HFF-Myc (cell line): Measurements from ENCODE around the gene FAM169A.
"Not testable (repeated sequence)": the region's sequence is repeated elsewhere in the genome, so short reads cannot be mapped to it uniquely, and the experiment has no call there.

Experiments used
- DNase-seq: peaks from one replicate; pipeline ENCODE4 v3.0.0-alpha.2; 2011; ENCODE audit warnings: low read depth; ENCODE audit errors: extremely low read depth
- H3K4me3 ChIP-seq: replicated peaks from 2 replicates; pipeline ENCODE4 v1.5.1; 2011; ENCODE audit warnings: low read depth, mild to moderate bottlenecking, control low read depth, low read length
- TF ChIP-seq, protein P1 (sequence below): IDR thresholded peaks from 2 replicates; pipeline ENCODE4 v1.5.1; 2012; ENCODE audit warnings: mild to moderate bottlenecking, low read depth, low read length, control low read depth; ENCODE audit errors: missing control alignments

Gene FAM169A

DNA sequence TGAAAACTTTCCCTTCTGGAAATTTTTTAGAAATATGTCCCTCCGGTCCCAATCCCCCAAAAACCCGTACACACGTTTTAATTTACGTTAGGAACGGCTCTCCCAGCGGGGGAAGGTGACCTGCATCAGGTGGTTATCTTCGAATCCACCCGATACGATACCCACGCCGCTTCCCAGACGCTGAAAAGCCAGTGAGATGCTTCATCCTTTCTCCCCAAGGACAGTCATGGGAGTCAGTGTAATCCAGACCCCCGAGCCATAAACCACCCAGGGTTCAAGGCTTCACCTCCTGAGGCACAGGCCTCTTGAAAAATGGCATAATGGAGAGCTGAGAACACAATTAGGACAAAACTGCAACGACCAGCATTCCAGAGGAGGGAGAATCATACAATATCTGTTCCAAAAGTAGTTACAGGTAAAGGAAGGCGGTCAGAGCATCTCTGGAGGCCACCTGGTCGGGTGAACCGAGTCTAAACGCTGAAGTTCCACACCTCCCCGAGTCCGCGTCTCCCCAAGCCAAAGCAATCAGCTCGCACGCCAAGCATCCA is 857 bp downstream of the FAM169A start:
- no peak for DNase-seq
- TF ChIP-seq, protein P1, sequence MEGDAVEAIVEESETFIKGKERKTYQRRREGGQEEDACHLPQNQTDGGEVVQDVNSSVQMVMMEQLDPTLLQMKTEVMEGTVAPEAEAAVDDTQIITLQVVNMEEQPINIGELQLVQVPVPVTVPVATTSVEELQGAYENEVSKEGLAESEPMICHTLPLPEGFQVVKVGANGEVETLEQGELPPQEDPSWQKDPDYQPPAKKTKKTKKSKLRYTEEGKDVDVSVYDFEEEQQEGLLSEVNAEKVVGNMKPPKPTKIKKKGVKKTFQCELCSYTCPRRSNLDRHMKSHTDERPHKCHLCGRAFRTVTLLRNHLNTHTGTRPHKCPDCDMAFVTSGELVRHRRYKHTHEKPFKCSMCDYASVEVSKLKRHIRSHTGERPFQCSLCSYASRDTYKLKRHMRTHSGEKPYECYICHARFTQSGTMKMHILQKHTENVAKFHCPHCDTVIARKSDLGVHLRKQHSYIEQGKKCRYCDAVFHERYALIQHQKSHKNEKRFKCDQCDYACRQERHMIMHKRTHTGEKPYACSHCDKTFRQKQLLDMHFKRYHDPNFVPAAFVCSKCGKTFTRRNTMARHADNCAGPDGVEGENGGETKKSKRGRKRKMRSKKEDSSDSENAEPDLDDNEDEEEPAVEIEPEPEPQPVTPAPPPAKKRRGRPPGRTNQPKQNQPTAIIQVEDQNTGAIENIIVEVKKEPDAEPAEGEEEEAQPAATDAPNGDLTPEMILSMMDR: no peak
- H3K4me3 ChIP-seq: peak overlapping the region; percentile 50

DNA sequence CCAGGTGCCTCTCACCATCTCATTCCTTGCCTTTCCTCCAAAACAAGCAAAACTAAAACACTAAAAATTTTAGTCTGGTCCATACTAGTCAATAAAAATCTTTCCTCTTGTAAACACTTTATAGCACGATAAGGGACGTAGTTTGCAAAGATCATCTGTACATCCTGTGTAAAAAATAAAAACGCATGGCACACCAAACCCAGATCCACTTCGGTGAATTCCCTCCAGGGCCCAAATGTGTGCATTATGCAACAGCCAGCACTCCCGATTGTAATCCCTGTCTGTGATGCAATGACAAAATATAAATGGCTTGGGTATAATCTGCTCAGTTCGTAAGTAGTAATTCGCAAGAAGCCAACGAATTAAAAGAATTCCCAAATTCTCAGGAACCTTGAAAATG is 1.4 kb downstream of the FAM169A start:
- TF ChIP-seq, protein P1: no peak
- H3K4me3 ChIP-seq: no peak overlapping the region
- DNase-seq: no peak

DNA sequence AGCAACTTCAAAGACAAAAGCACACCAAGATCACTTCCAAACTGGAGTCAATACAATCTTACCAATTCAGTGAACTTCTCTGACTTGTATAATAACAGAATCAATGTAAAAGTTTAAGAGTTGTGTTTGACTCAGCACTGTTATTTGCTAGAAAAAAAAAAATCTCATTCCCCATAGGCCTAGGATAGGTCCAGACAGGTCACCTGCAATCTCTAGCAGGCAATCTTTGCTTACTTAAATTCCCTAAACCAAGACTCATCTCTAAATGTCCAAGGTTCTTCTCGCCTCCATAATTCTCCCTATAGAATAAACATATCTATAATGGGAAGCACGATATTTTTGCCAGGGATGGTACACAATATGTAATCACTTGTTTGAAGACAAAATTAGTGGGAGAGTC is 2.5 kb downstream of the FAM169A start:
- H3K4me3 ChIP-seq: no peak overlapping the region
- TF ChIP-seq, protein P1: no peak
- DNase-seq: no peak

DNA sequence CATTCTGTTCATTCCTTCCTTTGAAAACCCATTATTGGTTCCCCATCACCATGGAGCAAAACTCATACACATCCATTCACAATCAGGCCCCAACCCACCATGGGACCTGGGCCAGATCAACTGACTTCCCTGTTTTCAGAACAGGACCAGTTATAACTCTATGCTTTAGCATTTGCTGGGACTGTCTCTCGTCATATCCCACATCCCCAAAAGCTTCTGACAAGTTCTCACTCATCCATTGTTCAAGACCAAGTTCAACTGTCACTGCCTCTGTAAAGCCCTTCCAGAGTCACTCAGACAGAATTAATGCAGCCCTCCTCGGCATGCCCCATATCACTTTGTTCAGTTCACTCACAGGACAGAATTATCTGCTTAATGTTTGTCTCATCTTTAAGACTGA is 4.0 kb downstream of the FAM169A start:
- H3K4me3 ChIP-seq: no peak overlapping the region
- TF ChIP-seq, protein P1: no peak
- no peak for DNase-seq

DNA sequence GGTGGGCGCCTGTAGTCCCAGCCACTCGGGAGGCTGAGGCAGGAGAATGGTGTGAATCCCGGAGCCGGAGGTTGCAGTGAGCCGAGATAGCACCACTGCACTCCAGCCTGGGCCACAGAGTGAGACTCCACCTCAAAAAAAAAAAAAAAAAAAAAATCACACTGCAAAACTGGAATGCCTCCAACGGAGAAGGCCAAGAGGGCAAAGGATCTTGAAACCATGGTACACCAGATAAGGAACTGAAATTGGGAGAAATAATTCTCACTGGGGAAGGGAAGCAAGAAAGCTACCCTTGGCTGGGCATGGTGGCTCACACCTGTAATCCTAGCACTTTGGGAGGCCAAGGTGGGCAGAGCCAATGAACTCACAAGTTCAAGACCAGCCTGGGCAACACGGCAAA is 9.2 kb downstream of the FAM169A start:
- not testable (repeated sequence) for H3K4me3 ChIP-seq, DNase-seq

DNA sequence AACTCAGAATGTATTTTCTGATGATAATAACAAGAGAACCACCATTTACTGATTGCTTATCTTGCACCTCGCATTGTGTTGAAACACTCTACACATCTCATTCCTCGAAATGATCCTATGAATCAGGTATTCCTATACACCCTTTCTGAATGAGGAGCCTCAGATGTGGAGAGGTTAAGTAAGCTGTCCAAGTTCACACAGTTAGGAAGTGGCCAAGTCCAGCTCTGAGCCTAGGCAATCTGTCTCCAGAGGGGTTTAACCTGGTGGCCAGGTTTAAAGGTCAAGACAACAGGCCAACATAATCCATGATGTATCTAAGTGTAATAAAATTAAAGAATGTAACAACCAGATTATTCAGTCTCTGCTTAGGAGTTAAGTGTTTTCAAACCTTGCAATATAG is 12.9 kb downstream of the FAM169A start:
- TF ChIP-seq, protein P1: no peak
- H3K4me3 ChIP-seq: no peak overlapping the region
- DNase-seq: no peak

DNA sequence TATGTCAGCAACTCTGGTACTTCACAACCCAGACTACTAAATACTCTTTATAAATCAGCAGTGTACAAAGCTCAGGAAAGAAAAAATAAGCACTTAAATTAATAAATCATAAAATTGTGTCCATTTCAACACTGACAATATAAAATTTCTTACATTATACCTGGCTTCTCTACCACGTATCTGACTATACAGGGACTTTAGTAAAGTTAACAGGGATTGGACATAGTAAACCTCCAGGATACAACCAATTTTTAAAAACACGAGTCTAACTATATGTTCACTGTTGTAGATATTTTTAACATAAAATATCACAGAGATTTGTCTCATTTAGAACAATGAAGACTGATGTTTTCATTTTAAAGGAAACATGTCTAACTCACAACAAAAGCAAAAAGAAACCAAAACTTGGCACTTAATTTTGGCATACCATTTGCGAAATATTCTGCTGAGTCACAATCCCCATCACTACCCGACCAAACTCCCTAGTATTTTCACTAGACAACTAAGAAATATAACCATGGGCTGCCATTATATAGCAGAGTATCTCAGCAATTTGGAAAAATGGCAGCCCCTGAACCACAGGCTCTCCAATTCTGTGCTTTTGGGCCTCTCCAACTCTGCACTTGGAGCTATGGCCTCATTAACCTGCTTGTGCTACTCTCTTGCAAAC is 14.4 kb downstream of the FAM169A start:
- DNase-seq: peak; percentile 10
- H3K4me3 ChIP-seq: no peak overlapping the region
- TF ChIP-seq, protein P1: no peak
